HG03432 (cell line): ENCODE measurements around the gene SMIM24.
"Not testable (repeated sequence)": the region's sequence is repeated elsewhere in the genome, so short reads cannot be mapped to it uniquely, and the experiment has no call there.

Experiments used
- ATAC-seq: cut with Tn5 transposase; IDR thresholded peaks from one replicate; pipeline ENCODE4 v1.9.1; 2021; ENCODE audit warnings: mild to moderate bottlenecking, moderate library complexity; ENCODE audit not compliant: unreplicated experiment

The SMIM24 gene

DNA sequence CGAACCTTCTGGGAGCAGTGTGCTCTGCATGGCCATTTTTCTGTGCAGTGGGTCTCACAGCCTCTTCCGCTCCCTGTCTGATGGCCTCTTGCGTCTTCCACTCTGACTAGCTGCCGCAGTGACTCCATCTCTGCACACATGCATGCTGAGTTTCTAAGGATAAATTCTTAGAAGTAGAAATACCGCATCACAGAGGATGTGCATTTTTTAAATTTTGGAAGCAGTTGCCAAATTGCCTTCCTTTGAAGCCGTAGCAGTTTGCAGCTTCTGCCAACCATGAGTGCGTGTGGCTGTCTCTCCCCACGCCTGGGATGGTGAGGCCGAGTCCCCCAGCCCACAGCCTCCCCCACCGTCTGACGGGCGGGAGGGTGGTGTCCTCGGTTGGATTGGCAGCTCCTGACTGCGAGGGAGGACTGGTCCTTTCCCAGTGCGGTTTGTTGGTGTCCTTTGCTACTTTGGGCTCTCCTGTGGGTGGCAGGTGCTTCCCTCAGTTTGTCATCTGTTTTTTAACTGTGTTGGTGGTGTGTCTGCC lies 35.6 kb upstream of the SMIM24 start:
- no peak for ATAC-seq

DNA sequence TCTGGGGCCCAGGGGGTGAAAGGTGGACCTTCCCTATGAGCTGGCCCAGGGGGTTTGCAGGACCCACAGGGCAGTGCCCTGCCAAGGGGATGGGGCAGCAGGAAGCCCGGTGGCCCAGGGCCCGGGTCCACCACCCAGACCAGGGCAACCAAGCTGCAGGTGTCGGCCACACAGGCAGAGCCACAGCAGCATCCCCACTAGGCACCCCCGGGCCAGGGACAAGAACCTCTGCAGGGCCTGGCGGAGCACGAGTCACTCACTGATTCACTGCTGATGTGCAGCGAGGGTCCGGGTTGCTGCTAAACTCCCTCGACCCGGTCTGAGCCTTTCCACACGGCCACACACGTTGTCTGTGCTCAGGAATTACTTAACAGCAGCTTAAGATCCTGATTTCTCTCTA lies 34.6 kb upstream of the SMIM24 start:
- ATAC-seq = no peak

DNA sequence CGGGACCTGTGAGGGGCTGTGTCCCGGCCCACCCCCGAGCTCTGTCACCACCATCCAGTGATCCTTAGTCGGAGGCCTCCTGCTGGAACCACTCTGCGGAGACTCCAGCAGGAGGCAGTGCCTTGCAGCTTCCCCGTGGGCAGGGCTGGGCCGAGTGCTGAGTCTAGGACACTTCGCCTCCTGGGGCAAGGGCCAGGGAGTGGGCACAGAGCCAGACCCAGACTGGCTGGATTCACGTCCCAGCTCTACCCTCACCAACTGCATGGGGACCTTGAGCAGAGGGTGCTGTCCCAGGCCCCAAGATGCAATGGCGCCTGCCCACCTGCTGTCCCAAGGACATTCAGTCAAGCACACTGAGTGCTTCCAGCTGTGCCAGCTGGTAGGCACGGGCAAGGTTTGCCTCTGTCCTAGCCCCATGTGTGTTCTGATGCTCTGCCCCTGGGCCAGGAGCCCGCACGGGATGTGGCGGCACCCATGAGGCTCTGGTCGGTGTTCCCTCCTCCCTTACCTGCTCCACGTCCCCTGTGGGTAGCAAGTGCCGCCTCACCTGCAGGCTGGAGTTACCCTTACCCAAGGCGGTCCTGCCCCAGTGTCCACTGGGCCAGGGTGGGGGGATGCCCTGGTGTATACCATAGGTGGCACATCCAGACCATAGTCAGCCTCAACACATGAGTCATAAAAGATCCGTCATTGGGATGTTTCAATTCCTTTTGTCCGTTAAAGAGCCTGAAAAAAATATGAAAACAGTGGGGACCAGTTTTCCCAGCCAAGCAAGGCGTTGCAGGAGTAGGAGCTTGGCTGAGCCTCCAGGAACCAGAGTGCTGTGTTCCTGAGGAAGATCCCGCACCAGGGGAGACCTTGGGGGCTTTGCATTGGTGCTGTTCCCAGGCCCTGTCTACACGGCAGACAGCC lies 33.2 kb upstream of the SMIM24 start:
- no peak for ATAC-seq

DNA sequence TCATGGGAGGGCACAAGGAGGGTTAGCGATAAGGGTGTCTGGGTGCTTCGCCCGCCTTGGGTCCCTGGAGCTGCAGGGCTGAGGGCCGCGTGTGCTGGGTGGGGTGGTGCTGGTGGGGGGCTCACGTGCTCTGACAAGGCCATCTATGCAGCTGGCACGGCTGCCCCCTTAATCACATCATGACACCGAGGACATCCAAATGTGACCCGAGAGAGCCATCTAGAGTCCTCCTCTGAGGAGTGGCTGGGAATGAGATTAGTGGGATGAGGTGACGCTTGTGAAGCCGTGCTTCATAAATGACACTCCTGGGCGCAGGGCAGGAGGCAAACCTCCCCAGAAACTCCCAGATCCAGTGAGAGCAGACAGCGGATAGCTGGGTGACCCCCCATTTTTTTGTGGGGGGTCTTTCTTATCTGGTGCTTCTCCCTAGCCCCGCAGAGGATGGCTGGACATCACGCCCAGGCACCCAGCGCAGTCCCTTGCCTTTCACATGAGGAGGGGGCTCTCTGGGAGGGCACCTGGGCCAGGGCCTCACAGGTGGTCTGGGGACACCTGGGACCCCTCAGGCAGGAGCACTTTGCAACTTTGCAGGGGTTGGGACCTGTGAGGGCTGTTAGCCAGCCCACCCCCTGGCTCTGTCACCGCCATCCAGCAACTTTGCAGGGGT lies 32.4 kb upstream of the SMIM24 start:
- ATAC-seq = no peak

DNA sequence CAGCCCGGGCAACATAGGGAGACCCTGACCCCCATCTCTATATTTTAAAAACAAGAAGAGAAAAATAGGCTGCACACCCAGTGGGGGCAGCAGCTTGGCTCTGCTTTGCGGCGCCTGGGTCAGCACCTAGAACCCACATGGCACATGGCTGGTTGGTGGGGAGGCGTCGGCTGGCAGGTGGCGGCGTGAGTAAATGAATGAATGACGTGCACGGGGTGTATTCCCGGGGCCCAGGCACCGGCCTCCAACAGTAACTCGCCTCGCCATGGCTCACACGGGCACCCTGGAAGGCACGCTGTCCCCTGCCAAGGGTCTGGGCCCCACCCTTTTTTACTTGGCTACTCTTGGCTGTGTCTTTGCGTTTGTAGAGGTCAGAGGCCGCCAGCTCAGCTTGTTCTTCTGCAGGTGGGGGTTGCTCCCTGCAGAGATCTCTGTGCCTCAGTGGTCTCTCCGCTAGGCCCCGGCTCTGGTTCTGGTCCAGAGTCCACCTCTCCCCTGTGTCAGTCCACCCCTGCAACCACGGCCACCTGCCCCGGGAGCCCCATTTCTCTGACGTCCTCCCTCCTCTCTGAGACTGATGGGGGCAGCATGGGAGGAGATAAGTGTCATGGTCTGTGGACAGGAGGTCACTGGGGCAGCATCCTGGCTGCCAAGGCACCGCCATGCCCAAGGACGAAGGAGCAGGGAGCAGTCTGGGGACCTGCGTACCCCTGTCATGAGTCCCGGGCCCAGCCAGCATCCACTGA lies 31.4 kb upstream of the SMIM24 start:
- no peak for ATAC-seq

DNA sequence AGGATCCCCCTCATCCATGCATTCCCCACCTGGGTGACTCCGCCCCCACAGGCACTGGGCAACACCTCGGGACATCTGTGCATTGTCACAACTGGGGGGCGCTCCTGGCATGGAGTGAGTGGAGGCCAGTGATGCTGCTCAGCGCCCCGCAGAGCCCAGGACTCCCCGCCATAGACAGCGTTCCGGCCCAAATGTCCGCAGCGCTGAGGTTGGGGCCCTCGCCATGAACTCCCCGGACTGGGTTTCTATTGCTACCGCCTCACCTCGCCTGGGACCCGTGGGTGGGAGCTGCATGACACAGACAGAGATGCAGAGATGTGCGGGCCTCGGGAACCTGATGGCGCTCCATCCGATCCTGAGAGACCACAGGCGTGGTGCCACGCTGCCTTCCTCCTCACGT lies 30.4 kb upstream of the SMIM24 start:
- no peak for ATAC-seq

DNA sequence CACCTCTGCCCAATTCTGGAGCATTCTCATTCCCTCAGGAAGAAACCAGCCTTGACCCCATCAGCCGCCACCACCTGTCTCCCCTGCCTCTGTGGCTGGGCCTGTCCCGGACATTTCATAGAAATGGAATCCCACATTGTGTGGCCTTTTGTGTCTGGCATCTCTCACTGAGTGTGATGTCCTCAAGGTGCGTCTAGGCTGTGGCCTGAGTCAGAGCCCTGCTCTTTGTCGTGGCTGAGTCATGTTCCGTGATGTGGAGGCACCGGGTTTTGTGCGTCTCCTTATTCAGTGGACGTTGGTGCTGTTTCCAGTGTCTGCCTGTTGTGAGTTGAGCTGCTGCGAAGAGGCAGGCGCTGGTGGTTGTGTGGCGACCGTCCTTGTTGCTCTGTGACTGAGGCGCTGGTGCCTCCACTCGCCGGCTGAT lies 29.3 kb upstream of the SMIM24 start:
- ATAC-seq = no peak

DNA sequence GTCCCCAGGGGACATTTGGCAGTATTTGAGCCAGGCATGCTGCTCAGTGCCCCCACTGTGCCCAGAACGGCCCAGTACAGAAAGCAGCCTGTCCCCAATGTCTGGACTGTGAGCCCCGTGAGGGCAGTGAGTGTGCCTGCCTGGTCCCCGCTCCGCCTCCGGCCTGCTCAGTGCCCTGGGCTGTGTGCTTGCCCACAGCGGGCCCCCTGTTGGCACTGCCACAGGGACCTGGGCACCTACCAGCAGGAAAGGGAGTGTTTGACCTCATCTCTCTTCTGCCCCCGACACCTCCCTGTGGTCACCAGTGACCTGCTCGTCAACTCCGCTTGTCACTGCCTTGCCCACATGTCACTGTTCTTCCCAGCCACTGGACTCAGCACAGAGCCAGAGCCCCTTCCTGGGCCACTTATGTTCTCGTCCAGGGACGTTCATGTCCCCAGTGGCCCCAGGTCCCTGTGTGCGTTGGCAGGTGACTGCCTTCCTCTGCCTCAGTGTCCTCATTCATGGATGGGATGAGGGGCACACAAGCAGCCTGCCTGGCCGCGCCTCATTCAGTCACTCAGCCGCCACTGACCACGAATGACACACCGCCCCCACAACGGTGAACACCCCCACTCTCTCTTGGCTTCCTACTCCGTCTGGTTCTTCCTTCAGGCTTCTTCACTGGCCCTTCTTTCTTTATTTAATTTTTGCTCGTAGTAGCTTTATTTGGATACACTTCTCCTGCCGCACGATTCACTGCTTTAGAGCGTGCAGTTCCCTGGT lies 28.6 kb upstream of the SMIM24 start:
- no peak for ATAC-seq

DNA sequence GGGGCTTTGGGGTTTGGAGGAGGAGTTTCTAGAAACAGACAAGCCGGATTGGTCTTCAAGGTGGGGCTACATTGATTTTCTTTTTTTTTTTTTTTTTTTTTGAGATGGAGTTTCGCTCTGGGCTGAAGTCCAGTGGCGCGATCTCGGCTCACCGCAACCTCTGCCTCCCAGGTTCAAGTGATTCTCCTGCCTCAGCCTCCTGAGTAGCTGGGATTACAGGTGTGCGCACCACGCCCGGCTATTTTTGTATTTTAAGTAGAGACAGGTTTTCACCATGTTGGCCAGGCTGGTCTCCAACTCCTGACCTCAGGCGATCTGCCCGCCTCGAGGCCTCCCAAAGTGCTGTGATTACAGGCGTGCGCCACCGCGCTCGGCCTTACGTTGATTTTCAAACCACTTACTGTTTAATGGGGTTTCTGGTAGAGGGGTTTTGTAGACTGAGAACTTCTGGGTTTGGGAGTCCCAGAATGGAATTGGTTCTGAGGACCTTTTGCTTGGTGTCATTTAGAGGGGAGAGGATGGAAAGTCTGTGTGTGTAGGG lies 27.9 kb upstream of the SMIM24 start:
- ATAC-seq = not testable (repeated sequence)

DNA sequence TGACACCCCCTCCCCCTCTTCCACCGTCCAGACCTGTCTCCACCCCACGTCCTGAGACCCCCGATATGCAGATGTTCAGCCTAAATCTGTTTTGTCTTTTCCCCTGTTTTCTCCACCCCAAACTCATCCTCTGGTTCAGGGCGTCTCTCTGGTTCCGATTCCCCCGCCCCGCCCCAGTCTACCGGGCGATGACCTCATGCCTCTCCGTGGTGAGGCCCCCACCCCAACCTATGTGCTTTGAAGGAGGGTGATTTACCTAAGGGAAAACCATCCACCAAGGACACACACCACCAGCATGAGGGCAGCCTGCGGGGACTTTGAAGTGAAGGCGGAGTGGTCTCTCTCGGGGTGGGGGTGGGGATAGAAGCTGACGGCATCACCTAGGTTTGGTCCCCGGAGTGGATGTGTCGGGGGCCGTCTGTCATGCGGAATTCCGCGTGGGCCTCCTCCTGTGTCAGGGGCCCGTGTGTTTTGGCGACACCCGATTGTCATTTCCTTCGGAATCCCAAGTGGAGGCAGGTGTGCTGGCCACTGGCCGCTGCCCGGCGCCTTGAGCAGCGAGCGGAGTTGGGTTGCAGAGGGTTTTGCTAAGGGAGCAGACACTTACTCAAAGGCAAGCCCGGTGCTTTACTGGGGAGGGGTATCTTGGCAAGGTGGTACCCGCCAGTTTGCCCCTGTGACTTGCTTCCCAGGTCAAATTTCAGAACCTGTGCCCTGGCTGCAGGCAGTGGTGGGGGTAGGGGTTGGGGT lies 27.2 kb upstream of the SMIM24 start:
- no peak for ATAC-seq

DNA sequence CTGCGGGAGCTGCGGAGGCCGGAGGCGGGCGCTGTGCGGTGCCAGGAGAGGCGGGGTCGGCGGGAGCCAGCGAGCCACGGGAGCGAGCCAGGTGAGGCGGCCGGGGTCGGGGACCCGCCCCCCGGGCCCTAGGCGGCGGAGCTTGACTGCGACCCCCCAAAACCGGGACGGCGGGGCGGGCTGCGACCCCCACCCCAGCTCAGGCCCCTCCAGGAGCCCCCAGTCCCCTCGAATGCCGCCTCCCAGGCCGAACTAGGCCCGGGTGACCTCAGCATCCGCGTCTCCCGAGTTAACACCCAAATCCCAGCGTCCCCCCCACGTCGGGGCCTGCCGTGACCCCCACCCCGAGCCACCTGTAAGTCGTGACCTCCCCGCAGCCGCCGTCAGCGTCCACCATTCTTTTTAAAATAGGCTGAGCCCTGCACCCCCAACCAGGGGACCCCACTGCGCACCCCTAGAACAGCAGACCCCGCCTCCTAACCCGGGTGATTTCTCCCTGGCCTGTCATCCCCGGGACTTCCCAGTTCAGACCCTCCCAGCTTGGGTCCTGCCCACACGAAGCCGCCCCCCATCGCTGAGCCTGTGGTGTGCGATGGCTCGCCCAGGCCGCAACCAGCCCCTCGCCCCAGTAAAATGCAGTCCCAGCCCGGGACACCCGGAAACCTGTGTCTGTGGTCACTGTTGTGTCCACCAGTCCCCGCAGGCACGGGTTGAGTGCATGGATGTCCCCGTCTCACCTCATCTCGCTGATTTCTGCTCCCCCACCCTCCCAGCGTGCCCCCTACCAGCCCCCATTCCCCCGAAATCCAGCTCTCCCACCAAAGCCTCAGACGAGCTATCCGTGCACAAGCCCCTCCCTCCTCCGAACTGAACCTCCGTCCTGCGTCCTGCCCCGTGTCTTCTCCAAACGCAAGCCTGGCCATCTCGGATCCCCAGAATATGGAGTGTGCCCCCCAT lies 26.3 kb upstream of the SMIM24 start:
- peak; percentile 9 for ATAC-seq

DNA sequence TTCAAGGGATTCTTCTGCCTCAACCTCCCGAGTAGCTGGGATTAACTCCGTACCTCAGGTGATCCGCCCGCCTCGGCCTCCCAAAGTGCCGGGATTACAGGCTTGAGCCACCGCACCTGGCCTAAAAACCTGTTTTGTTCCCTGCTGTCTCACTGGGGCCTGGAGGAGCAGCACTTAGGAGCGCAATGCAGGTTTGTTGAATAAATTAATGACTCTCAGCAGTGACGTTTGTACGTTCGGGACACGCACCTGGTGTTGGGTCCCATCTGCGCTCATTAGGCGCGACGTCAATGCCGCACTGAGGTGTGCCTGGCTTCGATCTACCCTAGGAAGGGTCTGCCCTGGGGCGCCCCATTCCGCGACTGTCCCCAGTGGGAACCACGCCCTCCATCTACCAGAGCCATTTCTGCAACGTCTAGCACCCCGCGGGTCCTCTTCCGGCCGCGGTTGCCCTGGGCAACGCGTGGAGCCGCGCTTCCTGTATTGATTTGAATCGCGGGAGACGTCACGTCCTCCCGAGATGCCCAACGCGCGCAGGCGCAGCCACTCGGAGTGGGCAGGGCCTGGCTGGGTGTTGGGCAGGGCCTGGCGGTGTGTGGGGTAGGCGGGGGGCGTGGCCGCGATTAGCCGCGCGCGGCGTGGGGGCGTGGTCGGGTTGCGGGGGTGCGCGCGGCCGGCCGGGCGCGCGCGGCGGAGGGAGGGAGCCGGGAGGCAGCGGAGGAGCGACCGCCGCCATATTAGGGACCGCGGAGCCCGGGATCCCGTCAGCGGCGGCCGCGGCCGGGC lies 25.5 kb upstream of the SMIM24 start, which contains the start of gene FZR1:
FZR1 (plus strand) TSS at position 714 of the 786 bp plus-strand sequence. CDS start 16,679 bp downstream, outside the sequence.
- ATAC-seq = peak; percentile 87

DNA sequence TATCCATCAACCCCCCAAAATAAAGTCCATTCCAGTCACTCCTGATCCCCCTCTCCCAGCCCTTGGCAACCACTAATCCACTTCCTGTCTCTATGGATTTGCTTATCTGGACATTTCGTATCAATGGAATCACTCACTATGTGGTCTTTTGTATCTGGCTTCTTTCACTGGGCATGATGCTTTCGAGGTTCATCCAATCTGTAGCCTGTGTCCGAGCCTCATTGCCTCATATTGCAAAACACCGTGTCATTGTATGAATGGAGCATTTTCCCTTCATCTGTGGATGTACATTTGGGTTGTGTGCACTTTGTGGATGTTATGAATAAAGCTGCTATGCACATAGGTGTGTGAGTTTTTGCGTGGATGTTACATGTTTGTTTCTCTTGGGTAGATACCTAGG lies 24.4 kb upstream of the SMIM24 start:
- ATAC-seq = no peak

DNA sequence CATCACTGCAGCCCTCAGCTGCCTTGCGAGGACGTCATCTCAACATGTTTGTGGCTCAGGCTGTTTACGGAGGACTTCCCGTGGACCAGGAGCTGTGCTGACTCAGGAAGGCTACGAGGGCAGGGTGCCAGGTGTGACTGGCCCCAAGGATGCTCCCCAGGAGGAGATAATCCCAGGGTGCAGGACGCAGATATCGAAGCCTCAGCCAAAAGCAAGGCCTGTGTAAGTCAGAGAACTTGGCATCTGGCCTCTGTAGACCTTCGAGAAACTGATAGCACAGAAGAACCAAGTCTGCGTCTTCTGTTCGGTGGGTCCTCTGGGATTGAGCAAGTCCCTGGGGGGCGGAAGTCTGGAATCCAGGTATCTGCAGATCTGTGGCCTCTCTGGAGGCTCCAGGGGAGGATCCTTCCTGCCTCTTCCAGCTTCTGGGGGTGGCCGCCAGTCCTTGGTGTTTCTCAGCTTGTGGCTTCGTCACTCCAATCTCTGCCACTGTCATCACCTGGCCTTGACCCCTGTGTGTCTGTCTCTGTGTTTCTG lies 22.8 kb upstream of the SMIM24 start:
- no peak for ATAC-seq

DNA sequence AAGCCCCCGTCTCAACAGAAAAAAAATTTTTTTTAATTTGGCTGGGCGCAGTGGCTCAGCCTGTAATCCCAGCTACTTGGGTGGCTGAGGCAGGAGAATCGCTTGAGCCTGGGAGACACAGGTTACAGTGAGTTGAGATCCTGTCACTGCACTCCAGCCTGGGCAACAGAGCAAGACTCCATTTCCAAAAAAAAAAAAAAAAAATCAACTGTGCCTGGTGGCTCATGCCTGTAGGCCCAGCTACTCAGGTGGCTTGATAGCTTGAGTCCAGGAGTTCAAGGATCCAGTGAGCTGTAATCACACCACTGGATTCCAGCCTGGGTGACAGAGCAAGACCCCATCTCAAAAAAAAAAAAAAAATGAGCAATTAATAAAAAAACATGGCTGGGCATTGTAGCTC lies 21.5 kb upstream of the SMIM24 start:
- no peak for ATAC-seq

DNA sequence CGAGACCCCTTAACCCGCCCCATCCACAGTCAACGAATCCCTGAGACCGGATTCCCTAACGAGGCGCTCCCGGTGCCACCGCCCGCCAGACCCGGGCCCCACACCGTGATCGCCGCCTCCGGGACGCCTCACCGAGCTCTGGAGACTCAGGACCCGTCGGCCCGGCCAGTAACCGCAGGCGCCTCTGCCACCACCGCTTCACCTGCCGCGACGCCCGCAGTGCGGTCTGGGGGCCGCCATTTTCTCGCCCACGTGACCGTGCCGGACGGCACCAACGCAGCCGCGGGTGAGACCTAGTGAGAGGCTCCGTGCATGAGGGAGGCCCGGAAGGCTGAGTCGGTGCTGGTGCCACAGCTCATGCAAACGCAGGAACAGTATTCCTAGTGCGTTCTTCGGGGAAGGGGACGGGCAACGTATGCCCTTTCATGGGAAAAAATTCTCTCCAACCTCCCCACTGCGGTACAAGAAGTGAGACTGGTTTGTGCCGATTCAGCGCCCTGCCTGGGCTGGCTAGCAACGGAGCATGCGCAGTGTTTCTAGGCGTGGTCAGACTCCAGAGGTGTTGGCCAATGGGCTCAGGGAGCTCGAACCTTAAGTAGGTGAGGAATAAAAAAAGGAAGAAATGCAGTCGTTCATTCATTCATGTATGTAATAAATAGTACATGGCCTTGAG lies 20.2 kb upstream of the SMIM24 start, which contains the start of gene DOHH:
DOHH (minus strand) TSS at position 246 of the 673 bp plus-strand sequence. CDS start 3,860 bp downstream, outside the sequence.
- peak; percentile 81 for ATAC-seq
